ENCODE measurements around the gene KIF1A. TPM values are rescaled to one million over a fixed set of nuclear protein-coding genes. Genes with fewer than 3 reads are reported as not detected.
"Not testable (repeated sequence)": the region's sequence is repeated elsewhere in the genome, so short reads cannot be mapped to it uniquely, and the experiment has no call there.

The KIF1A gene
- total and polyA plus RNA-seq, 2 donors (not counting 3 experiments of a cell fraction or from before 2014, with no cell fraction given) = 0.11 to 0.64 TPM

- H3K27ac ChIP-seq (ENCODE audit: insufficient read depth, low read depth, low read length); H3K9me1 ChIP-seq (replicated peaks; ENCODE audit: control insufficient read depth, extremely low read depth, insufficient read depth, low read length); H3K9ac ChIP-seq (replicated peaks; ENCODE audit: extremely low read depth, insufficient read depth, low read length); intact Hi-C loops (cut with micrococcal nuclease); H3K9me3 ChIP-seq (replicated peaks; ENCODE audit: control insufficient read depth, insufficient read depth, low read length); dilution Hi-C loops (cut with MboI; ENCODE audit: extremely low pct_ligation_motif_present, low sequenced_read_pairs); H3K4me2 ChIP-seq (ENCODE audit: insufficient read depth, low read length); H2AFZ ChIP-seq (ENCODE audit: low read depth, low read length); H3K4me1 ChIP-seq (ENCODE audit: control insufficient read depth, extremely low read depth, insufficient read depth, low read length); H3K36me3 ChIP-seq (ENCODE audit: control insufficient read depth in 2 of 2, extremely low read depth in 1 of 2, insufficient read depth in 2 of 2, low read length in 2 of 2); H3K79me2 ChIP-seq (ENCODE audit: control insufficient read depth, insufficient read depth, low read length); BruUV-seq (replicated peaks); H3K27me3 ChIP-seq (ENCODE audit: control insufficient read depth in 2 of 2, insufficient read depth in 2 of 2, low read length in 2 of 2); DNase-seq (ENCODE audit: low read depth, low spot score); POLR2A ChIA-PET; FAIRE-seq; H3K4me3 ChIP-seq (replicated peaks in 1 of 3; ENCODE audit: insufficient read depth in 1 of 3, low read depth in 1 of 3, low read length in 3 of 3); CTCF ChIA-PET; H4K20me1 ChIP-seq (replicated peaks; ENCODE audit: control insufficient read depth, extremely low read depth, insufficient read depth, low read length): not testable (repeated sequence)
Observed at GRCh38 chr2:240690421-240691074, 129.5 kb downstream of the KIF1A start.

- Histone ChIP-seq H2AFZ (ENCODE audit: low read depth, low read length) (no peak overlapping the region), H3K9me3 (replicated peaks; ENCODE audit: control insufficient read depth, insufficient read depth, low read length) (no peaks in the 10 kb centered on the region), H3K27ac (ENCODE audit: insufficient read depth, low read depth, low read length) (no peak overlapping the region), H3K79me2 (ENCODE audit: control insufficient read depth, insufficient read depth, low read length) (no peaks in the 10 kb centered on the region), H4K20me1 (replicated peaks; ENCODE audit: control insufficient read depth, extremely low read depth, insufficient read depth, low read length) (no peaks in the 10 kb centered on the region), H3K36me3 (ENCODE audit: control insufficient read depth in 2 of 2, extremely low read depth in 1 of 2, insufficient read depth in 2 of 2, low read length in 2 of 2) (no peaks in the 10 kb centered on the region), H3K4me2 (ENCODE audit: insufficient read depth, low read length) (no peak overlapping the region), H3K9me1 (replicated peaks; ENCODE audit: control insufficient read depth, extremely low read depth, insufficient read depth, low read length) (no peaks in the 10 kb centered on the region), H3K9ac (replicated peaks; ENCODE audit: extremely low read depth, insufficient read depth, low read length) (no peak overlapping the region), H3K4me3 (replicated peaks in 1 of 3; ENCODE audit: insufficient read depth in 1 of 3, low read depth in 1 of 3, low read length in 3 of 3) (no peak overlapping the region), H3K4me1 (ENCODE audit: control insufficient read depth, extremely low read depth, insufficient read depth, low read length) (no peaks in the 10 kb centered on the region), H3K27me3 (ENCODE audit: control insufficient read depth in 2 of 2, insufficient read depth in 2 of 2, low read length in 2 of 2) (no peaks in the 10 kb centered on the region)
- FAIRE-seq (no peak), DNase-seq (ENCODE audit: low read depth, low spot score) (no peak)
- CTCF ChIA-PET = no interaction called here
- dilution Hi-C loops (cut with MboI; ENCODE audit: extremely low pct_ligation_motif_present, low sequenced_read_pairs) (no loop called here), intact Hi-C loops (cut with micrococcal nuclease) (no loop called here)
- POLR2A ChIA-PET = no interaction called here
- no TSS peak for BruUV-seq (replicated peaks)
- TF ChIP-seq FOS (IDR thresholded peaks at IDR 0.05; ENCODE audit: borderline replicate concordance, insufficient read depth, low read length) = no peak
- no peak for TF ChIP-seq CTCF (IDR thresholded peaks at IDR 0.05; ENCODE audit: extremely low read depth in 1 of 2, insufficient read depth in 1 of 2, low read depth in 1 of 2, low read length in 2 of 2)
- TF ChIP-seq JUN (IDR thresholded peaks at IDR 0.05; ENCODE audit: borderline replicate concordance, insufficient read depth, insufficient read length, low read depth) = no peak
- no peak for TF ChIP-seq MYC (IDR thresholded peaks at IDR 0.05; ENCODE audit: low read depth, low read length)
- no peak for TF ChIP-seq POLR2A (IDR thresholded peaks at IDR 0.05; ENCODE audit: low read depth, low read length)
- no peak for TF ChIP-seq MAX (IDR thresholded peaks at IDR 0.05; ENCODE audit: insufficient read depth, insufficient read length)
- no peak for TF ChIP-seq GATA2 (IDR thresholded peaks at IDR 0.05; ENCODE audit: insufficient read depth, insufficient read length, low read depth, low read length)
- no peak for TF ChIP-seq EZH2 (IDR thresholded peaks at IDR 0.05; ENCODE audit: borderline replicate concordance, low read depth, low read length, severe bottlenecking)
- no peak for TF ChIP-seq POLR2AphosphoS5 (IDR thresholded peaks at IDR 0.05; ENCODE audit: insufficient read depth, low read depth, low read length)
Observed at GRCh38 chr2:240689975-240690374, 130.0 kb downstream of the KIF1A start.

All from endothelial cell of umbilical vein (primary cell).